GM12892 (cell line): ENCODE measurements around the gene UGT1A10.

ENCODE experiments used
- DNase-seq: peaks from one replicate; pipeline ENCODE4 v3.0.0; 2011; ENCODE audit not compliant: insufficient read length
- FAIRE-seq: peaks from 2 replicates; lab custom pipeline; 2011; peaks lifted over from hg19 to GRCh38; lab: Jason Lieb, UNC
- POLR2A ChIP-seq: IDR thresholded peaks from 2 replicates; pipeline ENCODE4 v1.6.1; 2011; ENCODE audit warnings: low read depth, low read length, control low read depth
- POLR2AphosphoS5 ChIP-seq: IDR thresholded peaks from 2 replicates; pipeline ENCODE4 v1.6.1; 2011; ENCODE audit warnings: low read depth, low read length, control low read depth
- TAF1 ChIP-seq: IDR thresholded peaks from 2 replicates; pipeline ENCODE4 v1.6.1; 2011; ENCODE audit warnings: low read depth, mild to moderate bottlenecking, control low read depth, low read length, borderline replicate concordance

Gene UGT1A10

GRCh38 chr2:233684640-233685039, 48.4 kb downstream of the UGT1A10 start:
- DNase-seq = no peak
- no peak for TF ChIP-seq TAF1
- no peak for TF ChIP-seq POLR2A
- TF ChIP-seq POLR2AphosphoS5 = no peak
- FAIRE-seq = no peak

- no peak for FAIRE-seq
- no peak for DNase-seq
- no peak for TF ChIP-seq POLR2AphosphoS5
- no peak for TF ChIP-seq TAF1
- TF ChIP-seq POLR2A = no peak
Measured at GRCh38 chr2:233686928-233687327, 50.7 kb downstream of the UGT1A10 start.

- TF ChIP-seq POLR2AphosphoS5 (no peak), TAF1 (no peak), POLR2A (no peak)
- FAIRE-seq = no peak
- DNase-seq = no peak
Measured at GRCh38 chr2:233688341-233688740, 52.1 kb downstream of the UGT1A10 start.

- no peak for DNase-seq
- TF ChIP-seq TAF1 (no peak), POLR2A (no peak), POLR2AphosphoS5 (no peak)
- FAIRE-seq = no peak
Measured at GRCh38 chr2:233689031-233689430, 52.8 kb downstream of the UGT1A10 start.

GRCh38 chr2:233689501-233689900, 53.3 kb downstream of the UGT1A10 start:
- no peak for FAIRE-seq

GRCh38 chr2:233690444-233690843, 54.2 kb downstream of the UGT1A10 start:
- FAIRE-seq = no peak
- TF ChIP-seq TAF1 = no peak
- TF ChIP-seq POLR2A = no peak
- no peak for DNase-seq

More at GRCh38 chr2:233689501-233689900, 53.3 kb downstream of the UGT1A10 start:
- DNase-seq = no peak
- TF ChIP-seq POLR2AphosphoS5 (no peak), POLR2A (no peak), TAF1 (no peak)

GRCh38 chr2:233691443-233692433, 55.5 kb downstream of the UGT1A10 start:
- FAIRE-seq (no peak), DNase-seq (no peak)
- TF ChIP-seq POLR2AphosphoS5 (no peak), TAF1 (no peak), POLR2A (no peak)

- TF ChIP-seq TAF1 (no peak), POLR2A (no peak), POLR2AphosphoS5 (no peak)
- FAIRE-seq (no peak), DNase-seq (no peak)
Measured at GRCh38 chr2:233692648-233693047, 56.4 kb downstream of the UGT1A10 start, which contains the start of gene UGT1A6. Gene UGT1A6, plus strand, starts transcription at chr2:233692890. Its CDS starts 115 bp downstream, at chr2:233693005.

GRCh38 chr2:233693963-233694362, 57.7 kb downstream of the UGT1A10 start:
- no peak for TF ChIP-seq POLR2A
- no peak for TF ChIP-seq POLR2AphosphoS5
- no peak for TF ChIP-seq TAF1
- DNase-seq (no peak), FAIRE-seq (no peak)

- FAIRE-seq (no peak), DNase-seq (no peak)
- TF ChIP-seq POLR2A = no peak
- TF ChIP-seq POLR2AphosphoS5 = no peak
- no peak for TF ChIP-seq TAF1
Measured at GRCh38 chr2:233698740-233699139, 62.5 kb downstream of the UGT1A10 start.

GRCh38 chr2:233699424-233700027, 63.3 kb downstream of the UGT1A10 start:
- TF ChIP-seq TAF1 (no peak), POLR2A (no peak), POLR2AphosphoS5 (no peak)

More at GRCh38 chr2:233699424-233700027, 63.3 kb downstream of the UGT1A10 start:
- DNase-seq = no peak
- no peak for FAIRE-seq
